ENCODE measurements around the gene PRPF6.

DNA sequence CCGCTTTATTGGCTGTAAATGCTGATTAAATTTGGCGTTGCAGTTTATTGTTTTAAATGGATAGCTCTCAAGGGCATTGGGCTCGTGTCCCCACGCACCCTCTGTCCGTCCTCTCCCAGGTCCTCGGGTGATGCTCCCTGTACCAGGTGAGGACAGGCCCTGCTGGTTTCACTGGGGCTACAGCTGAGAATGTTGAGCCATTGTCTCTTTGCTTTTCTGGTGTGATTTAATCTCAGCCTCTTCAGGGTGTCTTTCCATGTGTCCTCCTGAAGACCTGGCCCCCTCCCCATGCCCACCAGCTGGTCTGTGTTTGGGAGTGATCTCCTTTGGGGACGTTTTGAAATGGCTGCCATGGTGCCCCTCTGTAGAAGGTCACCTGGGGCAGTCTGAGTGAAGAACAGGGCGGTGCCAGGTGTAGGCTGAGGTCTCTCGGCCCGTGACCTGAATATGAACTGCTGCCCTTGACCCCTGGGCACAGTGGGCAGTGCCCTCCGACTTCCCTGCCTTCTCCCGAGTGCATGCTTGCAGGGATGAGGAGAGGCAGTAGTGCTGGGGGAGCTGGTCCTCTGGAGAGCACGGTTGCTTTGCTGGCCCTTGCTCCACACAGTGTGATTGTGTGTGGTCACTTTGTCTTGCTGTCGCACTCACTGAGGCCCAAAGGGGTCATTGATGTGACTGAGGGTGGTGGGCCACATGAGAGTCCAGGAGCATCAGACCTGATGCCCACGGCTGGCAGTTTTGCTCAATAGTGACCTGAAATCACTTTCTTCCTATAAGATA is 42.6 kb downstream of the PRPF6 start:
- TF ChIP-seq, protein P1, sequence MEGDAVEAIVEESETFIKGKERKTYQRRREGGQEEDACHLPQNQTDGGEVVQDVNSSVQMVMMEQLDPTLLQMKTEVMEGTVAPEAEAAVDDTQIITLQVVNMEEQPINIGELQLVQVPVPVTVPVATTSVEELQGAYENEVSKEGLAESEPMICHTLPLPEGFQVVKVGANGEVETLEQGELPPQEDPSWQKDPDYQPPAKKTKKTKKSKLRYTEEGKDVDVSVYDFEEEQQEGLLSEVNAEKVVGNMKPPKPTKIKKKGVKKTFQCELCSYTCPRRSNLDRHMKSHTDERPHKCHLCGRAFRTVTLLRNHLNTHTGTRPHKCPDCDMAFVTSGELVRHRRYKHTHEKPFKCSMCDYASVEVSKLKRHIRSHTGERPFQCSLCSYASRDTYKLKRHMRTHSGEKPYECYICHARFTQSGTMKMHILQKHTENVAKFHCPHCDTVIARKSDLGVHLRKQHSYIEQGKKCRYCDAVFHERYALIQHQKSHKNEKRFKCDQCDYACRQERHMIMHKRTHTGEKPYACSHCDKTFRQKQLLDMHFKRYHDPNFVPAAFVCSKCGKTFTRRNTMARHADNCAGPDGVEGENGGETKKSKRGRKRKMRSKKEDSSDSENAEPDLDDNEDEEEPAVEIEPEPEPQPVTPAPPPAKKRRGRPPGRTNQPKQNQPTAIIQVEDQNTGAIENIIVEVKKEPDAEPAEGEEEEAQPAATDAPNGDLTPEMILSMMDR (IDR thresholded peaks at IDR 0.05): no peak
- no peak for TF ChIP-seq EZH2 (IDR thresholded peaks at IDR 0.05)
